Measurements from ENCODE around the gene TBC1D17. TPM values are rescaled to one million over a fixed set of nuclear protein-coding genes. Genes with fewer than 3 reads are reported as not detected.

The TBC1D17 gene
- total and polyA plus RNA-seq, 10 of the 15 experiments (the other 5 are each of a cell fraction or from before 2014, with no cell fraction given) = 0.42 to 20.4 (median 11.2) TPM

GRCh38 chr19:49896863-49897621 is 19.5 kb downstream of the TBC1D17 start, which contains the start of gene IL4I1 (continued):
- TF ChIP-seq USF2 (IDR thresholded peaks at IDR 0.05; ENCODE audit: borderline replicate concordance, low read depth, low read length) = no peak
- TF ChIP-seq ZNF217 (IDR thresholded peaks at IDR 0.05) = peak; percentile 94
- TF ChIP-seq NFXL1 (IDR thresholded peaks at IDR 0.05; ENCODE audit: borderline replicate concordance) = no peak
- TF ChIP-seq CTCF (IDR thresholded peaks at IDR 0.05 in 2 of 3, conservative IDR thresholded peaks at IDR 0.05 in 1 of 3; ENCODE audit: control insufficient read depth in 2 of 3, extremely low read depth in 1 of 3, insufficient read depth in 1 of 3, low read depth in 3 of 3, low read length in 3 of 3) = no peak
- peak; percentile 87 for TF ChIP-seq SKIL (IDR thresholded peaks at IDR 0.05; ENCODE audit: low read depth, poor library complexity, severe bottlenecking)
- TF ChIP-seq RELB (IDR thresholded peaks at IDR 0.05; ENCODE audit: low read depth) = peak; percentile 84
- TF ChIP-seq HSF1 (IDR thresholded peaks at IDR 0.05; ENCODE audit: low read depth, low read length) = no peak
- TF ChIP-seq IKZF1 (conservative IDR thresholded peaks at IDR 0.05) = peak; percentile 98
- no peak for TF ChIP-seq YBX1 (IDR thresholded peaks at IDR 0.05)
- 0 out of 2 replicates have a peak, but pooled peaks have one; percentile 10 for TF ChIP-seq TCF12 (IDR thresholded peaks at IDR 0.05; ENCODE audit: low read depth, low read length)
- TF ChIP-seq RFX5 (IDR thresholded peaks at IDR 0.05; ENCODE audit: low read depth, low read length) = no peak
- no peak for TF ChIP-seq CHD4 (IDR thresholded peaks at IDR 0.05)
- TF ChIP-seq ETV6 (conservative IDR thresholded peaks at IDR 0.05 in 1 of 2, IDR thresholded peaks at IDR 0.05 in 1 of 2; ENCODE audit: borderline replicate concordance in 1 of 2, low read depth in 1 of 2) = peak in 1 of 2 experiments; percentile 88; a peak in 2 of 4 replicates
- no peak for TF ChIP-seq SREBF2 (IDR thresholded peaks at IDR 0.05; ENCODE audit: low read length)
- TF ChIP-seq ATF2 (IDR thresholded peaks at IDR 0.05; ENCODE audit: low read length) = no peak; the same call in 1 of the 2 replicates
- 0 out of 2 replicates have a peak, but pooled peaks have one; percentile 50 for TF ChIP-seq RCOR1 (conservative IDR thresholded peaks at IDR 0.05; ENCODE audit: low read depth, low read length)
- no peak for TF ChIP-seq RAD21 (IDR thresholded peaks at IDR 0.05; ENCODE audit: insufficient read depth, low read depth, low read length)
- no peak for TF ChIP-seq CBX3 (IDR thresholded peaks at IDR 0.05; ENCODE audit: borderline replicate concordance, low read depth)
- TF ChIP-seq NFYA (IDR thresholded peaks at IDR 0.05; ENCODE audit: borderline replicate concordance, low read depth, low read length) = no peak
- TF ChIP-seq KDM1A (IDR thresholded peaks at IDR 0.05; ENCODE audit: borderline replicate concordance) = no peak
